Measurements from ENCODE around the gene DHX40.

DHX40 gene

GRCh38 chr17:59621771-59622170, 56.4 kb downstream of the DHX40 start:
- Histone ChIP-seq H3K36me3 (replicated peaks; ENCODE audit: insufficient read depth, low read length) (no peaks in the 10 kb centered on the region; the same call in 1 of the 2 replicates), H3F3A (ENCODE audit: insufficient read depth, low read length) (peaks cover 38% of the 10 kb centered on the region), H3K4me3 (ENCODE audit: low read length) (peak overlapping the region; percentile 91), H4K20me1 (ENCODE audit: insufficient read depth, low read length) (peaks cover 52% of the 10 kb centered on the region), H3K4me1 (ENCODE audit: low read length) (peaks cover 41% of the 10 kb centered on the region), H3K4me2 (ENCODE audit: low read depth, low read length) (peak overlapping the region; percentile 93), H3K9me3 (replicated peaks; ENCODE audit: insufficient read depth, low read length) (no peaks in the 10 kb centered on the region), H3K27ac (ENCODE audit: low read length) (peak overlapping the region; percentile 46; the same call in 1 of the 2 replicates), H3K79me2 (ENCODE audit: low read length) (peaks cover 71% of the 10 kb centered on the region), H3K27me3 (replicated peaks; ENCODE audit: insufficient read depth, low read length) (no peaks in the 10 kb centered on the region), H3K9ac (ENCODE audit: low read length) (peak overlapping the region; percentile 62; the same call in 1 of the 2 replicates), H3K9me2 (replicated peaks; ENCODE audit: insufficient read depth, low read length) (no peaks in the 10 kb centered on the region), H2AFZ (ENCODE audit: low read length) (no peak overlapping the region)
- no peak for DNase-seq
- TF ChIP-seq EZH2 (optimal IDR thresholded peaks at IDR 0.05; ENCODE audit: low read depth, low read length) (no peak), EZH2phosphoT487 (IDR thresholded peaks at IDR 0.05; ENCODE audit: low read length) (no peak), CTCF (IDR thresholded peaks at IDR 0.05; ENCODE audit: low read length) (no peak)

- peaks cover 32% of the 10 kb centered on the region for H3F3A ChIP-seq (ENCODE audit: insufficient read depth, low read length)
- H3K9ac ChIP-seq (ENCODE audit: low read length), result no peak overlapping the region
- no peak for TF ChIP-seq EZH2 (optimal IDR thresholded peaks at IDR 0.05; ENCODE audit: low read depth, low read length)
- TF ChIP-seq EZH2phosphoT487 (IDR thresholded peaks at IDR 0.05; ENCODE audit: low read length), result no peak
- TF ChIP-seq CTCF (IDR thresholded peaks at IDR 0.05; ENCODE audit: low read length), result no peak
- H3K9me2 ChIP-seq (replicated peaks; ENCODE audit: insufficient read depth, low read length), result no peaks in the 10 kb centered on the region
- peaks cover 30% of the 10 kb centered on the region for H3K4me1 ChIP-seq (ENCODE audit: low read length)
- H3K4me2 ChIP-seq (ENCODE audit: low read depth, low read length), result peak overlapping the region; percentile 93
- no peak overlapping the region for H3K4me3 ChIP-seq (ENCODE audit: low read length)
- H3K9me3 ChIP-seq (replicated peaks; ENCODE audit: insufficient read depth, low read length), result no peaks in the 10 kb centered on the region
- DNase-seq, result no peak
- H2AFZ ChIP-seq (ENCODE audit: low read length), result no peak overlapping the region
- H3K27ac ChIP-seq (ENCODE audit: low read length), result peak overlapping the region; percentile 46; the same call in 1 of the 2 replicates
- peaks cover 66% of the 10 kb centered on the region for H4K20me1 ChIP-seq (ENCODE audit: insufficient read depth, low read length)
- peaks cover 85% of the 10 kb centered on the region for H3K79me2 ChIP-seq (ENCODE audit: low read length)
- H3K36me3 ChIP-seq (replicated peaks; ENCODE audit: insufficient read depth, low read length), result no peaks in the 10 kb centered on the region; the same call in 1 of the 2 replicates
- no peaks in the 10 kb centered on the region for H3K27me3 ChIP-seq (replicated peaks; ENCODE audit: insufficient read depth, low read length)
Observed at GRCh38 chr17:59623151-59623550, 57.7 kb downstream of the DHX40 start.

- Histone ChIP-seq H3K9me3 (replicated peaks; ENCODE audit: insufficient read depth, low read length) (no peaks in the 10 kb centered on the region), H3K4me2 (ENCODE audit: low read depth, low read length) (no peak overlapping the region), H3F3A (ENCODE audit: insufficient read depth, low read length) (peaks cover 10% of the 10 kb centered on the region), H3K27ac (ENCODE audit: low read length) (no peak overlapping the region), H3K9me2 (replicated peaks; ENCODE audit: insufficient read depth, low read length) (no peaks in the 10 kb centered on the region), H3K4me3 (ENCODE audit: low read length) (no peak overlapping the region), H3K4me1 (ENCODE audit: low read length) (peaks cover 21% of the 10 kb centered on the region), H2AFZ (ENCODE audit: low read length) (no peak overlapping the region), H3K79me2 (ENCODE audit: low read length) (peaks cover 100% of the 10 kb centered on the region), H4K20me1 (ENCODE audit: insufficient read depth, low read length) (peaks cover 81% of the 10 kb centered on the region), H3K36me3 (replicated peaks; ENCODE audit: insufficient read depth, low read length) (no peaks in the 10 kb centered on the region; the same call in 1 of the 2 replicates), H3K27me3 (replicated peaks; ENCODE audit: insufficient read depth, low read length) (no peaks in the 10 kb centered on the region), H3K9ac (ENCODE audit: low read length) (no peak overlapping the region)
- TF ChIP-seq CTCF (IDR thresholded peaks at IDR 0.05; ENCODE audit: low read length), result no peak
- no peak for TF ChIP-seq EZH2 (optimal IDR thresholded peaks at IDR 0.05; ENCODE audit: low read depth, low read length)
- no peak for TF ChIP-seq EZH2phosphoT487 (IDR thresholded peaks at IDR 0.05; ENCODE audit: low read length)
- DNase-seq, result no peak
Observed at GRCh38 chr17:59626756-59627155, 61.3 kb downstream of the DHX40 start.
